Activated CD4-positive, alpha-beta T cell treated with anti-CD3 and anti-CD28 coated beads, Interleukin-2, amount 50 U/mL, for 1 hour (primary cell): ENCODE measurements around the gene FAM118A.
"Not testable (repeated sequence)": the region's sequence is repeated elsewhere in the genome, so short reads cannot be mapped to it uniquely, and the experiment has no call there.

Experiments used
- DNase-seq: peaks from one replicate; pipeline ENCODE4 v3.0.0-alpha.2; 2020

Gene FAM118A

DNA sequence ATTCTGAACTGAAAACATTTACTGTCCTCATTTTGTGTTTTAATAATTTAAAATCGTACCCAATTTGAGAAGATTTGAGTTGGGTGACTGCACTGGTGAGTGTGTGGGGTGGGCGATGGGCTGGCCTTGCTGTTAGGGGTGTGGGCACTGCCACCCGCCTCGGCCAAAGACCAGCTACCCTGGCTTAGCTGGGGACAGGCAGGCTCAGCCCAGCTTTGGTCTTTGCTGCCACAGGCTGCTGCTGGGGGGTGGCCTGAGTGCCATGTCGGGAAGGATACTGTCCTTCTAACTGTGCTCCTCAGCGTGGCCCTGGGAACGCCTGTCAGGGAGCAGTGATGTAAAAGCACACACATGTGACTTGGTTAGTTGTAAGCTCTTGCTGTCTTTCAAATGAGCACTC is 22.3 kb downstream of the FAM118A start:
- no peak for DNase-seq

DNA sequence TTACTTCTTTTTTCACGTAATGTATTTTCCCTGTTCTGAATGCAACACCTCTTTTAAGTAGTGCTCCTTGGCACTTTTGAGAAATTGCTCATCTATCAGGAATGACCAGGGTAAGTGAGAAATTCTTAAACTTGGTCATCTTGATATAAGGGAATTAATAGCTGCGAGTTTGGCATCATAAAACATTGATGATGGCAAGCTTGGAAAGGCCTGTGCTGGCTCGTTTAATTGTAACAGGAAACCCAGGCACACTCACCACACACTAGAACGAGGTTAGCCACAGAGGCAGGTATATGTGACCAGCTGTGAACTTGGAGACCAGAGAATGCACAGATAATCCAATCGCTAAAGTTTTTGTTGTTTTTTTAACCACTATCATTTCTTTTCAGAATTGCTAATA is 24.3 kb downstream of the FAM118A start:
- DNase-seq, result no peak

DNA sequence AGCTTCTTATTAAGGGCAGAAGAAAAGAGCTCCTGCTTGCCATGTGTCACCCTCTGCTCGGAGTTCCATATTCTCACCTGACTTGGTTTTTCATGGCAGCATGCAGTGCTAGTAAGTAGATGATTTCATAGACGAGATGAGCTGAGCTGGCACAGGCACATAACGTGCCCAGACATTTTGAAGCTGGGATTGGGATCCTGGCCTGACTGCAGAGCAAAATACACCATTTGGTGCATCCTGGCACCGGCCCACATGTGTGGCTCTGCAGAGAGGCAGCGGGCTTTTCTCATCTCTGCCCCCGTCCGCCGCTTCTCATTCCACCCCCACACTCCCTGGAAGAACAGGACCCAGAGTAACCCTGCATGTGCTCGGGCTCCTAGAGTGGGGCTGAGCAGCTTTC is 24.8 kb downstream of the FAM118A start:
- DNase-seq, result no peak

DNA sequence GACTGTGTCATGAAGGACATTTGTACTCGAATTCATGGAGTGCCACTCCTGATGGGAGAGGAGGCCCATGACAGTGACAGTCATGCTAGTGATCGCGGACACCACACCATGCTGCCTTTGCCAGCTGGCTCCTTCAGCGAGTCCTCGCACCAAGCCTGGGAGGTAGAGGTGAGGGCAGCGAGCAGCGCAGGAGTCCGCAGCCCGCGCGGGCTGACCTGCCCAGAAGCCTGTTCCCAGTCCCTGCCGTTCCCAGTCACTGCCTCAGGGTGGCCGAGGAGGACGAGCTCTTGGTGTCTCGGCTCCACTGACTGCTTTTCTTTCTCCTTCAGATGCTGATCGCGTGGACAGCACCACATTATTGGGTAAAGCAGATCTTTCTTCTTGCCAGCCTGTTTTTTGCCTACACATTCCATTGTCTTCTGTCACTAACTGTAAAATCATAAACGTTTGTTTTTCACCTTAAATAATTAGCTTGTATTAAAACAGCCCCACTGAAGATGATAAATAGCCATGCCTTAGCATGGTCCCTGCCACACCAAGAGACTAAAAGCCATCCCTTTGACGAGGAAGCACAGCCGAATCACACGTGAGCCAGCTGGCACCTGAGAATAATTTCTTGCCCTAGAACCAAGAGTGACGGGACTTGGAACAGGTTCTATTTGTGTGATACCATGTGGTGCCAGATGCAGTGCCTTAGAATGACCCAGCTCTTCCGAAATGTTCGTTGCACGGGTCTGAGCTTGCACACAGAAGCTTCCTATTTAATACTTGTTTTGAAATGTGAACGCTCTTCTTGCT is 25.5 kb downstream of the FAM118A start:
- no peak for DNase-seq

DNA sequence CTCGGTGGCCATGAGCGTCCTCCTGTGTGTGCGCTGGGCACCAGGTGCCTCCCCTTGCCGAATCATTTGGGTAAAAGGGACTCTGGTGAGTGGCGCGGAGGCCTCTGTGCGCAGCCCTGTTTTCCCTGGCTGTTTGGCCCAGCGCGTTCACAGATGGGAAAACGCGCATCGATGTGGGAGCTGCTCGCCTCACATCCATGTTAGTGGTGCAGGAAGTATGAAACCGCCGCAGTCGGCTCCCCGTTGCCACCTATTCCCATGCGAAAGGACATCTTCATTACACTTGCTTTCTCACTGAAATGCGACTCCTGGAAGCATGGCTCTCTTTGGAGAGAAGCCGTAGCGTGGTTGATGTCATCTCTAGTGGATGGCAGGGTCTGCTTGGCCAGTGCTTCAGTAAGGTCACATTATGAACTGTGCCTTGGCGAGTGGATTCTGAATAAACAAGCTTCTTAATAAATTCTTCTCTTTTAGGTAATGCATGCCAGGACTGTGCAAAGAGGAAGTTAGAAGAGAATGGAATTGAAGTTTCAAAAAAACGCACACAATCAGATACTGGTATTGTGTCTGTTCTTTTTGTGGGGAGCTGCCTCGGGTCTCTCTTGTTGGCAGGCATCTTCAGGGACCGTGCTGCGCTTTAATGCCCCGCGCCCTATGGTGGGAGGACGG is 26.3 kb downstream of the FAM118A start:
- no peak for DNase-seq

DNA sequence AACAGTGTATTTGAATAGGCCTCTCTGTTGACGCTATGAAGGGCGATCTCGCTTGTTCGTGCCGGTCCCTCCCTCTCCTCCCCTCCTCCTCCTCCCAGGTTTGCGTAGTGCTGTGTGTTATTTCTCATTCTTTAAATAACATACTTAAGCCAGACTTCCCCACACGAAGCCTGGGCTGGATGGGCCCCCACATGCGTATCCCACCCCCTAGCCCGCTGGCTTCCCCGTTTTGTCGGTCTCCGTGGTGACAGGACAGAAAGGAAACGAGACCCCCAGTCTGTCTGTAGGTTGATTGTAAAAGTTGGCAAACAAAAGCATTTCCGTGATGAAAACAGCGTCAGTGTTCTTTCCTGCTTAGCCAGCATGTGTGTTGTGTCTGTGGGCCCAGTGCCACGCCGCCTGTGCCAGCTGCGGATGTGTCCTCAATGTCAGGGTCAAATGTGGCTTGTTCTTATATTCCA is 27.3 kb downstream of the FAM118A start:
- DNase-seq, result no peak

DNA sequence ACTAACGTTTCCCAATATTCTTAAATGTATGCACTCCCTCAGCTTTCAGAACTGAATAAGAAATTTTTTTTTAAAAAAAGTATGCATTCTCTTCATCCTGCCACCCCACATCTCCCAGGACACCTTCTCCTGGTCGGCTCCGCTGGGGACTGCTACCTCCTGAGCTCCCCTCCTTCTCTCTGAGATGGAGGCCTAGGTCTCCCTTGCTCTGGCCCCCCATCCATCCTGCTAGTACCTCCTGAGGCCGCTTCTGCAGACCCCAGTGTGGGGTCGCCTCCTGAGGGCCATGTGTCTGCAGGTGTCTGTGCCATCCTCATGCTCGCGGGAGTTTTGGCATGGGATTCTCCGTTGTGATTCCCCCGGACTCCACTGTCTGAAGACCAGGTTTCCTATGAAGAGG is 27.8 kb downstream of the FAM118A start:
- no peak for DNase-seq

DNA sequence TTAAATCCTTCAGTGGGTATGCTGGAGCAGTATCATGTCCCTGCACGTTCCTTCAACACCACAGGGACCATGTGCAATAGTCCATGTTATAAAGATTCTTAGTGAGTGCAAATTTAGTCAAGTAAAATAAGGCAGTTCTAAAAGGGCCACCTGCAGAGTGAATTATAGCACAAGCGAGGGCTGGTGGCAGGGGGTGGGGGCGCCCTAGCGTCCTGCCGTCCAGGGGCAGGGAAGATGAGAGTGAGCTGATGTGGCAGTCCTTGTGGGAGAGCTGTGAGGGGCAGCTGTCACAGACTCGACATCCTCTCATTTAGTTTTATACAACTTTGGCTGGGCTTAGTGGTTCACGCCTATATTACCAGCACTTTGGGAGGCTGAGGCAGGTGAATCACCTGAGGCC is 29.1 kb downstream of the FAM118A start:
- DNase-seq, result no peak

DNA sequence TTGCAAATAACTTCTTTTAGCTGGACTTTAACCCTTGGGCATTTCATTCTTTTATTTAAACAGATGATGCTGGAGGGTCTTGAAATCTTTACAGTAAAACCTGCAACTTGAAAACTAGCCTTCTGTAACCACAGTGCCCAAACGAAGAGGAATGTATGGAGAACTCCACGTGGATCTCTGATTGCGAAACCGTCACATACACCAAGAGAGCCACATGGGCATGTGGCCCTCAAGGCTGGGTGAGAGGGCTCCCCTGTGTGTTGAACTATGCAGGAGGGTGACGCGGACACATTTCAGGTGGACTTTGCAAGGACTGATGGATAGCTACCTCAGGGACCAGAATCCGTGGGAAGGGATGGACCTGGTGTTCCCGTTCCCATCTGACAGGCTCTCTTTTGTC is 30.6 kb downstream of the FAM118A start:
- DNase-seq, result no peak

DNA sequence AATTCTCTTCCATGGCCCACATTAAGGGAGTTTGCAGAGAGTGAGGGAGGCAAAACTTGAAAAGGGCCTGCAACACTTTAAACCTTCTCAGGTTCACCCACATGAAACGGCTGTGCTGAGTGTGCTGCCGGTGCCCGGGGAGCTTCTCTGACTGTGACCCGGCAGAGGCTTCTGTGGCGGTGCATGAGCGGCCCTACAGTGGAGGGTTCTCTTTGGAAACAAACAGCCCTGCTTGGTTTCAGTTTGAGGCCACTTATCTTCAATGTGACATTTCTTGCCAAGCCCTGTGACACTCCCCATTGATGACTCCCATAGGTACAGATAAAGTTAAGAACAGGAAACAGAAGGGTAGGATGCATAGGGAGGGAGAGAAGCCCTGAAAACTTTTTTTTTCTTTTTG is 31.8 kb downstream of the FAM118A start:
- peak; percentile 64 for DNase-seq

DNA sequence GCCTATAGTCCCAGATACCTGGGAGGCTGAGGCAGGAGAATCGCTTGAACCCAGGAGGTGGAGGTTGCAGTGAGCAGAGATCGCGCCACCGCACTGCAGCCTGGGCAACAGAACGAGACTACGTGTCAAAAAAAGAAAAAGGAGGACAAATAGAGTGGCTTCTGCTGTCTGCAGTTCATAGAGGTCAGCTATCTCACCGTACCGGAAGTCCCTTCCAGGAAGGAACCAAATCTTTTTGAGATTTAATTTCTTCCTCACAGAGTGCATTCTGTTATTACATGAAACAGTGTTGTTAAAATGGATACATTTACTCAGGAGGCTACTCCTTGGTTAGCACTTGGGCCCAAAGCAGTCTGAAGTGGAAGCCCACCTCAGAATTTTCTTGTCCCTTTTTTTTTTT is 33.4 kb downstream of the FAM118A start:
- no peak for DNase-seq

DNA sequence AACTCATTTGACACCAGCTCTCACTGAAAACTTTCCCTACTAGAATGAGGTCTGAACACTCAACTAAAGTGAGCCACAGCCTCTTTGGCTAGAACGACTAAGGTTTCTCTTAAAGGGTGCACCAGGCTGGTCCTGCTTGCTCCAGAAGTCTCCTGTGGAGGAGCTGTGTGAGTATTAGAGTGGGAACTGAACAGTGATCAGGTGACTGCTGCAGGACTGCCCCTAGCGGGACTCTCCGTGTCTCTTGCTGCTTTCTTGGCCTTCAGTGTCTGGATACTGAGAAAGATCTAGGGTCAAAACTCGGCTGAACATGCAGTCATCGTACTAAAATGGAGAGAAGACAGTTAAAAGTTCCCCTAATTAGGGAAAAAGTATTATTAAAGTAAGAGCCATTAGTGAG is 34.6 kb downstream of the FAM118A start:
- no peak for DNase-seq

DNA sequence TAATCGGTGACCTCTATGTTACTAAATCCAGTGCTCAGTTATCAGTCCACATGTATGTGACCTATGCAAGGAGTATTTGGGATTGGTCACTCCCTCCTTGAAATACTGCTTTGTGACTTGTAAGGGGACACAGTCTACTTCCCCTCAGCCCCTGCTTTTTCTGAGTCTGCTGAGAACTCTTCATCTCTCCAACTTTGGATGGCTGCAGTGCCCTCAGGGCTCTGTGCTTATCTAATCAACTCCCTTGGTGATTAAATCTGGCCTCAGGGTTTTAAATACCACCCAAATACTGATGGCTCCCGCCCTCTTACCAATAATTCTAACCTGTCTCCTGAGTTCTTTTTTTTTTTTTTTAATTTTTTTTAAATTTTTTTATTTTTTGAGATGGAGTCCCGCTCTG is 40.2 kb downstream of the FAM118A start:
- no peak for DNase-seq

DNA sequence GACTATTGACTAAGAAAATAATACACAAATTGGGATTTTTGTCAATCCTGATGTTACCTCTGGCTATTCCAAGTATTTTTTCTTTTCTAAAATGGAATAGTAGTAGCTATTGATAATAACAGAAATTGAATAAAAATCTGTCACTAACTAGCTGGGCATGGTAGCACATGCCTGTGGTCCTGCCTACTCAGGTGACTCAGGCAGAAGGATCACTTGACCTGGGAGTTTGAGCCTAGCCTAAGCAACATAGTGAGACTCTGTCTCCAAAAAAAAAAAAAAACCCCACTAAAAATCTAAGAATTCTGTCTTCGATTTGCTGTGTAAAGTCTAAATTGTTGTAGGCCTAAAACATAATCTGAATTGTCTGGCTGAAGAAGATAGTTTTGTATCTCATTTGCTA is 42.2 kb downstream of the FAM118A start:
- DNase-seq, result no peak

DNA sequence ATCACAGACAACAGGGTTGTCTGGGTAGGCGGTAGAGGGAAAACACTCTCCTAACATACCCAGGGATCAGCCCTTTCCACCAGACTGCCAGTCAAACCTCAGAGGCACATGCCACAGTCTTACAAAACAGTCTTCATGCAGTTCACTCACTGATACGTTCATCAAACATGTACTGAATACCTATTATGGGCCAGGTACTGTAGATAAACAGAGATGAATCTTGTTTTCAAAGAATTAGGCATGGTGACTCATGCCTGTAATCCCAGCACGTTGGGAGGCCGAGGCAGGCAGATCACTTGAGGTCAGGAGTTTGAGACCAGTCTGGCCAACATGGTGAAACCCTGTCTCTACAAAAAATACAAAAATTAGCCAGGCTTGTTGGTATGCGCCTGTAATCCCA is 43.0 kb downstream of the FAM118A start:
- DNase-seq, result not testable (repeated sequence)

DNA sequence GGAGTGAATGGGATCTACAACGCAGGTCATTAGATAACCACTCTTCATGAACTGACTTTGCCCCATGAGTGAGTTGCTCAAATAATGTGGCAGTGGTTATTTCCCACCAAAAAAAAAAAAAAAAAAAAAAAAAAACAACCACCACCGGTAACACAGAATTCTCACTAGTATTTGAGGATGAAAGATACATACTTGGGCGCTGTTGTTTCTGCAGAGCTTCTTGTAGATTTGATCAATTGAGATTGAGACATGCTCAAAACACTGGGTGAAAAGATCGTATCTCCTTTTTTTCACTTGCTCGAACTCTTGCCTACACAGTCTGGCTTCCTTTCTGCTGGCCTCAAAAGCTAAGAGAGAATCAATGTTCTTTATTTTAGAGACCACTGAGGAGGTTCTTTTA is 44.1 kb downstream of the FAM118A start:
- no peak for DNase-seq

DNA sequence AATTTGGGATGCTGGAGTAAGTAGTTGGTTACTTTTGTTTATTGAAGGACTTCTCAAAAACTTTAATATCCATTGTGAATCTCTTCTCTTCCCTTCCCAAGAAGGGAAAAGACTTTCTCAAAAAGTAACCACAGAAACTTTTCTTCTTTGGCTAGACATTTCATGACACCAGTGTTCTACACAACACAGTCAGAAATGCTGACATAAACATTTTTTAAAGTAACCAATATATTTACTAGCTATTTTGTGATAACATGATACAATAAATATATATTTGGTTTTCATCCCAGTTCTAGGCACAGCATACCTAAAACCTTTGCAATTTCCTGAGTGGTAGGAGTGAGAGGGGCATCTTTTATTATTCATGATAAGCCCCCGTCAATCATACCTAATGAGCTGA is 47.8 kb downstream of the FAM118A start:
- DNase-seq, result no peak

DNA sequence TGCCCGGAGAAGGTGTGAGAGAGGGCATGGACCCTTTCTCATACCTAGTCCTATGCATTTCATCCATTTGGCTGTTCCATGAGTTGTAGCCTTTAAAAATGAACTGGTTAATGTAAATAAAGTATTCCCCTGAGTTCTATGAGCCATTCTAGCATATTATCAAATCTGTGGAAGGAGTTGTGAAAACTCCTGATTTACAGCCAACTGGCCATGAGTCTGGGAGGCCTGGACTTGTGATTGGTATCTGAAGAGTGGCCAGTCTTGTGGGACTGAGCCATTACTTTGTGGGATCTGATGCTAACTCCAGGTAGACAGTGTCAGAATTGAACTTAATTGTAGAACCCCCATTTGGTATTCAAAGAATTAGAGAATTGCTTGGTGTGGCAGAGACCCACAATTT is 48.4 kb downstream of the FAM118A start:
- DNase-seq, result no peak

DNA sequence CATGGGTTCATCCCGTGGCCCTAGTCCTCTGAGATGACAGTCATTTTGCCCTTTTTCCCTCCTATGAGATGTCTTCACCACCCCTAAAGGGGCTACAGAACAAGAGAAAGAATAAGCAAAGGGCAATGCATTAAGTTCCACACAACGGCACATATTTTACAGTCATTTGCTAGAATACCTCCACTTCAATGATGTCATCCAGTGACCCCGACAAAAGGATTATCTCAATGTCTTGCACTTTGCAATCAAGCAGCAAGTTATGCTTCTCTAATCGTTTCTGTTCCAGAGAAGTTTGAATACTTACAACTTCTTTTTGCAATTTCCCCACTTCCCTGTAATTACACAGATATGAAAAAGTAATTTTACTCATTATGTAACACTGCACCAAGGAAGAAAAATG is 49.9 kb downstream of the FAM118A start:
- no peak for DNase-seq

DNA sequence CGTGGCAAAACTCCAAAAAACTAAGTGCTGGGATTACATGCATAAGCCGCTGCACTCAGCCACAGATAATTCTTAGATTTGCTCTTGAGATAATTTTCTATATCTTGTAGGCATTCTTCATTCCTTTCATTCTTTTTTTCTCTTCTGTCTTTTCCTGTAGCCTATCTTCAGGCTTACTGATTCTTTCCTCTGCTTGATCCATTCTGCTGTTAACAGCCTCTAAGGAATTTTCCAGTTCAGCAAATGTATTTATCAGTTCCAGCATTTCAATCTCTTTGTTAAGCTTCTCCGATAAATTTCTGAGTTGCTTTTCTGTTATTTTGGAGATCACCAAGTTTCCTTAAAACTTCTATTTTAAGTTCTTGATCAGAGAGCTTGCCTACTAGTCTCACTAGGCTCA is 57.0 kb downstream of the FAM118A start:
- DNase-seq, result no peak

DNA sequence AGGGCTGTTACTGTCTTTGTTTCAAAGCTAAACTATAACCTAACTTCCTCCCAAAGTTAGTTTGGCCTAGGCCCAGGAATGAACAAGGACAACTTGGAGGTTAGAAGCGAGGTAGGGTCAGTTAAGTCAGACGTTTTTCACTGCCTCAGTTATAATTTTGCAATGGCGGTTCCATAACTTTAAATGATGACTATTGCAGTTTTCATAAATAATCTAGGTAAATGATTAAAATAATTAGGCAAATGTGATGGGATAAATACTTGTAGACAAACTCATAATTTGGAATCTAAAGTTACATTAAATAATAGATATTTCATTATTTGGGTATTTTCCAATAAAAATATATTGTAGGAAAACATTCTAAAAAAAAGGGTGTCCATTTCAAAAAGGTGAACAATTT is 63.9 kb downstream of the FAM118A start:
- not testable (repeated sequence) for DNase-seq

DNA sequence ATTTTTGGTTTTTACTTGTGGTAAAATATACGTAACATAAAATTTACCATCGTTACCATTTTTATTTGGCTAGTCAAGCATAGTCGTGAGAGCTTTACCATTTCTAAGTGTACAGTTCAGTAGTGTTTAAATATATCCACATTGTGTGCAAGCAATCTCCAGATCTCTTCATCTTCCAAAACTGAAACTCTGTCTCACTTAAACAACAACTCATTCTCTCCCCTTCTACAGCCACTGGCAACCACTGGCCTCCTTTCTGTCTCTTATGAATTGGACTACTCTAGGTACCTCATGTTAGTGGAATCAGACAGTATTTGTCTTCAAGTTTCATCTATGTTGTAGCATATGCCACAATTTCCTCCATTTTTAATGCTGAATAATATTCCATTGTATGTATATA is 66.3 kb downstream of the FAM118A start:
- no peak for DNase-seq

DNA sequence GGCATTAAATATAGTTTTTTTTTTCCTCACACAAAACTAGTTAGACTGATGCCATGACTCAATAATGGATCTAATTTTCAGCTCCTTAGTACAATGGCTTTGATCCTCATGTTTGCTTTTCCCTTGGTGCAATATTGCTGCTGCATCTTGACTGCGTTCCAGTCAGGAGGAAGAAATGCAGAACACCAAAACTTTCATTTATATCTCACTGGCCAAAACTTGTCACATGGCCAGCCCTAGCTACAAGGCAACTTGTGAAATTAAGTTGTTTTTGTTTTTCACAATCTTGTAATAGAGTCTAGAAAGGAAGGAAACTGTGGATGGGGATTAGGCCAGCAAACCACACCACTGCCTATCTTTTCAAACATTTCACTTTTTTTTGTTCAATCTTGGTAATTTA is 67.0 kb downstream of the FAM118A start:
- DNase-seq, result no peak

DNA sequence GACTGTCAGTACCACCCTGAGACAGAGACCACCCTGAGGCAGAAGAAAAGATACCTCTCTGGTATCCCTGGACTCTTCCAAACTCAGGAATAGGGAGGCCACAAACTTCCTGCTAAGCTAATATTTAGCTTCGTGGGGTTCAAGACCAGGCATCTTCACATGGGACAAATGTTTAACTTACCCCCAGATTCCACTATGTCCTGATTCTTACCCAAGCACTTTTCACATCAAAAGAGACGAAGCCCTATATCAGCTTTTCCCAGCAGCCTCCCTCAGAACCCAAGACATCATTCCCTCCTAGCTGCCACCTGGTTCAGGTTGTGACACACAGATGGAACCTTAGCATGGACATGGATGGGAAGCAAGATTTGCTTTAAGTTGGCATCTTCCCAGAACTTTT is 71.6 kb downstream of the FAM118A start:
- no peak for DNase-seq

DNA sequence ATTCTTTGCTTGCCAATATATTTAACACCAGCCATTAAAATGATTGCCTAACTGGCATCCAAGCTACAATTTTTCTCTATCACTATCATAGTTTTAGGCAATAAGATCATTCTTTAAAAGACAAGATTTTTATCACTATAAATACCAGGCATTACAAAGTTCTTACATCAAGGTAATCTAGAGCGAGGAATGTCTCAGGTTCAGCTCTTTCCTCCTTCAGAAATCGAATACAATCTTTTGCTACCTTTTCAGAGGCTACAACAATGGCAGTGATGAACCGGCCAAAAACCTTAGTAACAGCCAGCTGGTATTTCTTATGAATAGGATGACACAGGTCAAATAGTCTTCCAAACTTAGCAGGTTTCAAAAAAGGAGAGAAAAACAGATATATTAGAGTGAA is 79.8 kb downstream of the FAM118A start:
- no peak for DNase-seq
